Measurements from ENCODE around the gene POU2F3. TPM values are rescaled to one million over a fixed set of nuclear protein-coding genes. Genes with fewer than 3 reads are reported as not detected.

The POU2F3 gene
- total and polyA plus RNA-seq, 2 of the 4 experiments (the other 2 are of a cell fraction), result under 0.01 to 0.09 TPM

DNA sequence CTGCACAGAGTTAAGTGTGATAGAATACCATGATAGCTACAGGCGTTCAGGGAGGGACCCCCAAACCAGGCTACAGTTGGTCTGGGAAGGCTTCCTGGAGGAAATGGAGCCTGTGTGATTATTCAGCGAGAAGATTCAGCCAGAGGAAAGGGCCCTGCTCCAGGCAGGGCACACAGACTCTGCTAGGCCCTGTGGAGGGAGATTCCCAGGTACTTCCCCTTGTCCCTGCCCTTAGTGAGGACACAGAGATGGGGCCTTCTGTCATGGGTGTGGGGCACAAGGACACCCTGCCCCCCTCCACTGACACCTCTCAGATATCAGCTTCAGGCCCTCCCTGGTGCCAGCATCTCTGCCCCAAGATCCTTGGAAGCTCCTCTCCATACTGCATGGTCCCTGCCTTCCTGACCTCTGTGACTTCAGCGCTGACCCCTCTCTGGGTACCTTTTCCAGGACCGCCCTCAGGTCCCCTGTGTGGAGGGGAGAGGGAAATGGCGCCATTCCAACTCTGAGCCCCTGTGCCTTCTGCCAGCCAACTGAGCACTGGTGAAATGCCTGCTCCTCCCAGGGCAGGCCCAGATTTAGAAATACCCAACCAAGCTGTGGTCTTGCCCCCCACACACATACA lies 12.6 kb upstream of the POU2F3 start:
- no peak overlapping the region for H4K8ac ChIP-seq (ENCODE audit: low read depth in 2 of 2, low read length in 2 of 2)
- in situ Hi-C loops (cut with MboI; ENCODE audit: low sequenced_read_pairs) (loop anchor here (5.0 kb wide), 1 partner anchor 55 kb away; no protein-coding TSS in a partner anchor), intact Hi-C loops (cut with micrococcal nuclease) (no loop called here), dilution Hi-C loops (cut with HindIII; ENCODE audit: low sequenced_read_pairs, unreplicated experiment) (no loop called here)
- no peaks in the 10 kb centered on the region for H3K4me1 ChIP-seq (ENCODE audit: control insufficient read depth, insufficient read depth, low read length)
- no peak overlapping the region for H3K14ac ChIP-seq (replicated peaks; ENCODE audit: low read depth, low read length)
- no peak overlapping the region for H3K18ac ChIP-seq (ENCODE audit: low read depth, low read length)
- H2BK5ac ChIP-seq (ENCODE audit: low read depth, low read length, poor library complexity, severe bottlenecking), result no peak overlapping the region
- no peak for ATAC-seq (ENCODE audit: low read depth)
- no TSS peak for BruUV-seq (replicated peaks)
- no peaks in the 10 kb centered on the region for H3K79me1 ChIP-seq (ENCODE audit: low read depth in 1 of 2, low read length in 2 of 2)
- no peak overlapping the region for H2AFZ ChIP-seq (replicated peaks; ENCODE audit: low read length, poor library complexity)
- no peak overlapping the region for H3K9ac ChIP-seq (ENCODE audit: low read depth, low read length)
- no peaks in the 10 kb centered on the region for H3K9me3 ChIP-seq (ENCODE audit: control insufficient read depth, insufficient read depth, low read length)
- H3K4ac ChIP-seq (ENCODE audit: low read depth, low read length), result no peak overlapping the region
- TF ChIP-seq RFX5 (IDR thresholded peaks at IDR 0.05; ENCODE audit: low read depth, low read length) (no peak), FOS (IDR thresholded peaks at IDR 0.05; ENCODE audit: low read depth, low read length) (no peak), SMC3 (IDR thresholded peaks at IDR 0.05; ENCODE audit: low read depth, low read length) (no peak), MAFK (IDR thresholded peaks at IDR 0.05; ENCODE audit: low read depth, low read length) (no peak), MAZ (IDR thresholded peaks at IDR 0.05; ENCODE audit: borderline replicate concordance, low read depth, low read length) (no peak), NFE2L2 (IDR thresholded peaks at IDR 0.05; ENCODE audit: low read depth, low read length) (no peak), CEBPB (IDR thresholded peaks at IDR 0.05; ENCODE audit: low read depth, low read length) (no peak), RAD21 (IDR thresholded peaks at IDR 0.05; ENCODE audit: low read length) (no peak), BHLHE40 (IDR thresholded peaks at IDR 0.05; ENCODE audit: low read depth, low read length) (no peak)
- TF ChIP-seq, protein P1, sequence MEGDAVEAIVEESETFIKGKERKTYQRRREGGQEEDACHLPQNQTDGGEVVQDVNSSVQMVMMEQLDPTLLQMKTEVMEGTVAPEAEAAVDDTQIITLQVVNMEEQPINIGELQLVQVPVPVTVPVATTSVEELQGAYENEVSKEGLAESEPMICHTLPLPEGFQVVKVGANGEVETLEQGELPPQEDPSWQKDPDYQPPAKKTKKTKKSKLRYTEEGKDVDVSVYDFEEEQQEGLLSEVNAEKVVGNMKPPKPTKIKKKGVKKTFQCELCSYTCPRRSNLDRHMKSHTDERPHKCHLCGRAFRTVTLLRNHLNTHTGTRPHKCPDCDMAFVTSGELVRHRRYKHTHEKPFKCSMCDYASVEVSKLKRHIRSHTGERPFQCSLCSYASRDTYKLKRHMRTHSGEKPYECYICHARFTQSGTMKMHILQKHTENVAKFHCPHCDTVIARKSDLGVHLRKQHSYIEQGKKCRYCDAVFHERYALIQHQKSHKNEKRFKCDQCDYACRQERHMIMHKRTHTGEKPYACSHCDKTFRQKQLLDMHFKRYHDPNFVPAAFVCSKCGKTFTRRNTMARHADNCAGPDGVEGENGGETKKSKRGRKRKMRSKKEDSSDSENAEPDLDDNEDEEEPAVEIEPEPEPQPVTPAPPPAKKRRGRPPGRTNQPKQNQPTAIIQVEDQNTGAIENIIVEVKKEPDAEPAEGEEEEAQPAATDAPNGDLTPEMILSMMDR (conservative IDR thresholded peaks at IDR 0.05; ENCODE audit: low read depth, low read length), result no peak
- TF ChIP-seq, protein P2, sequence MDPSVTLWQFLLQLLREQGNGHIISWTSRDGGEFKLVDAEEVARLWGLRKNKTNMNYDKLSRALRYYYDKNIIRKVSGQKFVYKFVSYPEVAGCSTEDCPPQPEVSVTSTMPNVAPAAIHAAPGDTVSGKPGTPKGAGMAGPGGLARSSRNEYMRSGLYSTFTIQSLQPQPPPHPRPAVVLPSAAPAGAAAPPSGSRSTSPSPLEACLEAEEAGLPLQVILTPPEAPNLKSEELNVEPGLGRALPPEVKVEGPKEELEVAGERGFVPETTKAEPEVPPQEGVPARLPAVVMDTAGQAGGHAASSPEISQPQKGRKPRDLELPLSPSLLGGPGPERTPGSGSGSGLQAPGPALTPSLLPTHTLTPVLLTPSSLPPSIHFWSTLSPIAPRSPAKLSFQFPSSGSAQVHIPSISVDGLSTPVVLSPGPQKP (IDR thresholded peaks at IDR 0.05; ENCODE audit: borderline replicate concordance, low read depth, low read length), result no peak
- TF ChIP-seq, protein P3, sequence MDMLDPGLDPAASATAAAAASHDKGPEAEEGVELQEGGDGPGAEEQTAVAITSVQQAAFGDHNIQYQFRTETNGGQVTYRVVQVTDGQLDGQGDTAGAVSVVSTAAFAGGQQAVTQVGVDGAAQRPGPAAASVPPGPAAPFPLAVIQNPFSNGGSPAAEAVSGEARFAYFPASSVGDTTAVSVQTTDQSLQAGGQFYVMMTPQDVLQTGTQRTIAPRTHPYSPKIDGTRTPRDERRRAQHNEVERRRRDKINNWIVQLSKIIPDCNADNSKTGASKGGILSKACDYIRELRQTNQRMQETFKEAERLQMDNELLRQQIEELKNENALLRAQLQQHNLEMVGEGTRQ (IDR thresholded peaks at IDR 0.05; ENCODE audit: low read depth, low read length), result no peak
- H2BK15ac ChIP-seq (ENCODE audit: low read depth, low read length), result no peak overlapping the region
- no peaks in the 10 kb centered on the region for H3K27me3 ChIP-seq (ENCODE audit: control insufficient read depth, insufficient read depth, low read length)
- H2BK120ac ChIP-seq (ENCODE audit: low read depth, low read length), result no peak overlapping the region
- no peak overlapping the region for H4K91ac ChIP-seq (ENCODE audit: insufficient read depth, low read depth, low read length)
- H3K36me3 ChIP-seq (ENCODE audit: control insufficient read depth, insufficient read depth, low read length), result peaks cover 7% of the 10 kb centered on the region; the same call in 1 of the 2 replicates
- H4K5ac ChIP-seq (ENCODE audit: low read depth, low read length), result no peak overlapping the region
- no peak overlapping the region for H3K27ac ChIP-seq (ENCODE audit: insufficient read depth, low read length)
- H3K9me1 ChIP-seq (ENCODE audit: insufficient read depth, low read length), result no peaks in the 10 kb centered on the region
- no peak overlapping the region for H3K4me3 ChIP-seq (ENCODE audit: insufficient read depth, low read depth, low read length)
- no peak overlapping the region for H3K56ac ChIP-seq (ENCODE audit: extremely low read depth, insufficient read depth, low read length)
- no peak overlapping the region for H3K23ac ChIP-seq (ENCODE audit: low read depth, low read length)
- WGBS, 2 experiments (ENCODE audit: extremely low coverage in 2 of 2, insufficient read length in 1 of 2), result no CpG with 5 or more reads among the region's 5 CpGs
- POLR2A ChIA-PET (ENCODE audit: unreplicated experiment), result no interaction called here
- no peak overlapping the region for H2BK20ac ChIP-seq (ENCODE audit: low read depth, low read length)
- no peak for DNase-seq
- H2AK5ac ChIP-seq (ENCODE audit: low read depth, low read length), result no peak overlapping the region
- CTCF ChIA-PET, result no interaction called here
- H3K4me2 ChIP-seq (ENCODE audit: low read depth, low read length), result no peak overlapping the region
- no peaks in the 10 kb centered on the region for H4K20me1 ChIP-seq (ENCODE audit: insufficient read depth, low read length)
- H2AK9ac ChIP-seq (replicated peaks; ENCODE audit: low read depth, low read length, poor library complexity), result no peak overlapping the region
